WTC11 (cell line): ENCODE measurements around the gene ZSWIM6. TPM values are rescaled to one million over a fixed set of nuclear protein-coding genes. Genes with fewer than 3 reads are reported as not detected.

Experiments used
- ATAC-seq: fragments of 200-7000 bp; cut with Tn5 transposase; 2 replicates; pipeline ENCODE4 v1.10.0; 2021; ENCODE audit warnings: mild to moderate bottlenecking, moderate library complexity
- CTCF ChIA-PET: fragments of 300-600 bp; sonication (Branson Sonifier 250); formaldehyde crosslinking; loops from one replicate; lab custom pipeline; 2021; ENCODE audit warnings: antibody characterized with exemption; lab: Charles Lee
- POLR2A ChIA-PET: fragments of 350-600 bp; sonication (Branson Sonifier 250); formaldehyde crosslinking; loops from one replicate; lab custom pipeline; 2021; ENCODE audit warnings: antibody characterized with exemption; lab: Charles Lee
- DNase-seq: peaks from one replicate; pipeline ENCODE4 v3.0.0; 2021; ENCODE audit warnings: low spot score
- H3K27ac Mint-ChIP-seq: 2 replicates; pipeline ENCODE4 v1.8.0; 2021; ENCODE audit warnings: mixed read lengths
- H3K27me3 Mint-ChIP-seq: 2 replicates; pipeline ENCODE4 v1.8.0; 2021; ENCODE audit warnings: low read depth, mild to moderate bottlenecking, moderate library complexity, mixed read lengths
- H3K36me3 Mint-ChIP-seq: 2 replicates; pipeline ENCODE4 v1.8.0; 2021; ENCODE audit warnings: mixed read lengths
- H3K4me1 Mint-ChIP-seq: 2 replicates; pipeline ENCODE4 v1.8.0; 2022; ENCODE audit warnings: mixed read lengths
- H3K4me3 Mint-ChIP-seq: 2 replicates; pipeline ENCODE4 v1.8.0; 2021; ENCODE audit warnings: mild to moderate bottlenecking, moderate library complexity, mixed read lengths
- H3K9me3 Mint-ChIP-seq: 2 replicates; pipeline ENCODE4 v1.8.0; 2021; ENCODE audit warnings: mixed read lengths
- CBFB ChIP-seq: sonication (generic); formaldehyde crosslinking; IDR thresholded peaks from 2 replicates; pipeline ENCODE4 v1.8.1; 2022; ENCODE audit warnings: mild to moderate bottlenecking, low read depth, missing genetic modification reagents
- CDX4 ChIP-seq: fragments of 250-450 bp; sonication (Bioruptor Pico); IDR thresholded peaks from 2 replicates; pipeline ENCODE4 v1.9.0; 2021; ENCODE audit warnings: moderate library complexity, mild to moderate bottlenecking, inconsistent platforms, borderline replicate concordance
- CREB1 ChIP-seq: sonication (generic); formaldehyde crosslinking; IDR thresholded peaks from 2 replicates; pipeline ENCODE4 v1.8.0; 2023; ENCODE audit warnings: mild to moderate bottlenecking, missing genetic modification reagents
- CREM ChIP-seq: sonication (generic); formaldehyde crosslinking; IDR thresholded peaks from 2 replicates; pipeline ENCODE4 v1.8.1; 2022; ENCODE audit warnings: mild to moderate bottlenecking, missing genetic modification reagents, moderate library complexity
- CTCF ChIP-seq: fragments of 200-600 bp; IDR thresholded peaks from 2 replicates; pipeline ENCODE4 v1.8.0; 2022; ENCODE audit warnings: antibody characterized with exemption
- E2F5 ChIP-seq: sonication (generic); formaldehyde crosslinking; IDR thresholded peaks from 2 replicates; pipeline ENCODE4 v1.8.1; 2022; ENCODE audit warnings: mild to moderate bottlenecking, moderate library complexity, missing genetic modification reagents
- ESRRA ChIP-seq: sonication (generic); formaldehyde crosslinking; IDR thresholded peaks from 2 replicates; pipeline ENCODE4 v1.8.1; 2022; ENCODE audit warnings: mild to moderate bottlenecking, missing genetic modification reagents, borderline replicate concordance
- FOXJ3 ChIP-seq: sonication (generic); formaldehyde crosslinking; IDR thresholded peaks from 2 replicates; pipeline ENCODE4 v1.9.0; 2021; ENCODE audit warnings: missing genetic modification reagents, mild to moderate bottlenecking, borderline replicate concordance
- FOXP1 ChIP-seq: sonication (generic); formaldehyde crosslinking; IDR thresholded peaks from 2 replicates; pipeline ENCODE4 v1.8.0; 2022; ENCODE audit warnings: missing genetic modification reagents, mild to moderate bottlenecking, moderate library complexity, borderline replicate concordance
- GTF2I ChIP-seq: fragments of 250-450 bp; sonication (Bioruptor Pico); conservative IDR thresholded peaks from 2 replicates; pipeline ENCODE4 v1.4.0; 2021; ENCODE audit warnings: mild to moderate bottlenecking
- JAZF1 ChIP-seq: fragments of 250-450 bp; sonication (Bioruptor Pico); IDR thresholded peaks from 2 replicates; pipeline ENCODE4 v1.9.0; 2021; ENCODE audit warnings: moderate library complexity, mild to moderate bottlenecking, inconsistent platforms
- NFATC4 ChIP-seq: fragments of 250-450 bp; sonication (Bioruptor Pico); IDR thresholded peaks from 2 replicates; pipeline ENCODE4 v1.9.0; 2021; ENCODE audit warnings: mild to moderate bottlenecking
- STAT6 ChIP-seq: sonication (generic); formaldehyde crosslinking; conservative IDR thresholded peaks from 2 replicates; pipeline ENCODE4 v1.8.1; 2023; ENCODE audit warnings: mild to moderate bottlenecking, low read depth, missing genetic modification reagents, moderate library complexity
- USF2 ChIP-seq: sonication (generic); formaldehyde crosslinking; IDR thresholded peaks from 2 replicates; pipeline ENCODE4 v1.8.1; 2023; ENCODE audit warnings: mild to moderate bottlenecking, missing genetic modification reagents, moderate library complexity
- ZMAT4 ChIP-seq: fragments of 250-450 bp; sonication (Bioruptor Pico); IDR thresholded peaks from 2 replicates; pipeline ENCODE4 v1.9.0; 2021; ENCODE audit warnings: mild to moderate bottlenecking
- ZNF317 ChIP-seq: sonication (generic); formaldehyde crosslinking; IDR thresholded peaks from 2 replicates; pipeline ENCODE4 v1.8.1; 2023; ENCODE audit warnings: low read depth, mild to moderate bottlenecking, moderate library complexity, missing genetic modification reagents, borderline replicate concordance
- ZNF425 ChIP-seq: fragments of 250-450 bp; sonication (Bioruptor Pico); conservative IDR thresholded peaks from 2 replicates; pipeline ENCODE4 v1.9.0; 2021; ENCODE audit warnings: mild to moderate bottlenecking
- total RNA-seq: library from RNA; stranded (reverse); gene quantifications from 3 replicates; pipeline ENCODE4 v1.2.3, GENCODE V29; 2021

Gene ZSWIM6
- total RNA-seq, 1 experiment from 2014 or later: 12.5 TPM

GRCh38 chr5:61477788-61478187, 145.7 kb downstream of the ZSWIM6 start:
- ChIA-PET POLR2A (interaction anchor here (0.5 kb wide), 1 partner anchor 125 kb away, joined by 3 read pairs; no protein-coding TSS in a partner anchor), CTCF (no interaction called here)
- ATAC-seq: no peak
- no peak overlapping the region for H3K4me3 Mint-ChIP-seq
- no peaks in the 10 kb centered on the region for H3K9me3 Mint-ChIP-seq
- no peaks in the 10 kb centered on the region; the same call in 1 of the 2 replicates for H3K36me3 Mint-ChIP-seq
- no peak for DNase-seq
- peaks cover 5% of the 10 kb centered on the region for H3K4me1 Mint-ChIP-seq
- H3K27ac Mint-ChIP-seq: peak overlapping the region; percentile 13; the same call in 1 of the 2 replicates
- H3K27me3 Mint-ChIP-seq: no peaks in the 10 kb centered on the region
- no peak for TF ChIP-seq JAZF1 (CRISPR knock-in tag)
- no peak for TF ChIP-seq ZNF425 (CRISPR knock-in tag)
- TF ChIP-seq ZNF317: no peak
- no peak for TF ChIP-seq FOXJ3 (CRISPR knock-in tag)
- no peak for TF ChIP-seq USF2 (CRISPR knock-in tag)
- TF ChIP-seq NFATC4 (CRISPR knock-in tag): no peak
- TF ChIP-seq E2F5 (CRISPR knock-in tag): no peak
- TF ChIP-seq GTF2I (CRISPR knock-in tag): no peak
- TF ChIP-seq CBFB (CRISPR knock-in tag): no peak
- no peak for TF ChIP-seq FOXP1 (CRISPR knock-in tag)
- TF ChIP-seq CREB1 (CRISPR knock-in tag): no peak
- TF ChIP-seq, all 79 proteins: peak for 0

- ChIA-PET POLR2A (no interaction called here), CTCF (interaction anchor here (0.6 to 1.7 kb wide), 2 partner anchors 11 to 35 kb away, joined by 3 to 6 read pairs; no protein-coding TSS in a partner anchor)
- H3K4me1 Mint-ChIP-seq: peaks cover 5% of the 10 kb centered on the region
- H3K4me3 Mint-ChIP-seq: no peak overlapping the region
- no peaks in the 10 kb centered on the region for H3K36me3 Mint-ChIP-seq
- no peaks in the 10 kb centered on the region for H3K27me3 Mint-ChIP-seq
- no peak overlapping the region for H3K27ac Mint-ChIP-seq
- ATAC-seq (no peak), DNase-seq (no peak)
- no peaks in the 10 kb centered on the region for H3K9me3 Mint-ChIP-seq
- TF ChIP-seq ESRRA (CRISPR knock-in tag): no peak
- TF ChIP-seq ZNF425 (CRISPR knock-in tag): no peak
- no peak for TF ChIP-seq JAZF1 (CRISPR knock-in tag)
- TF ChIP-seq CREM (CRISPR knock-in tag): no peak
- no peak for TF ChIP-seq CBFB (CRISPR knock-in tag)
- no peak for TF ChIP-seq CTCF
- TF ChIP-seq ZMAT4 (CRISPR knock-in tag): no peak
- TF ChIP-seq E2F5 (CRISPR knock-in tag): no peak
- no peak for TF ChIP-seq CDX4 (CRISPR knock-in tag)
- TF ChIP-seq STAT6 (CRISPR knock-in tag): no peak
These were observed 148.0 kb downstream of the ZSWIM6 start for GRCh38 chr5:61479850-61480614.
